ENCODE results near the gene XRN2.
"Not testable (repeated sequence)": the region's sequence is repeated elsewhere in the genome, so short reads cannot be mapped to it uniquely, and the experiment has no call there.

XRN2 gene

GRCh38 chr20:21352703-21353102 is 49.6 kb downstream of the XRN2 start:
- DNase-seq = no peak

- no peak for DNase-seq
Observed at GRCh38 chr20:21353236-21353635, 50.1 kb downstream of the XRN2 start.

GRCh38 chr20:21355981-21356380 is 52.9 kb downstream of the XRN2 start:
- DNase-seq = no peak

GRCh38 chr20:21356386-21356785 is 53.3 kb downstream of the XRN2 start:
- DNase-seq = no peak

GRCh38 chr20:21357844-21358243 is 54.7 kb downstream of the XRN2 start:
- no peak for DNase-seq

GRCh38 chr20:21358737-21359136 is 55.6 kb downstream of the XRN2 start:
- DNase-seq = no peak

GRCh38 chr20:21360705-21361104 is 57.6 kb downstream of the XRN2 start:
- no peak for DNase-seq

GRCh38 chr20:21361266-21361665 is 58.1 kb downstream of the XRN2 start:
- no peak for DNase-seq

- DNase-seq = no peak
Observed at GRCh38 chr20:21364413-21364812, 61.3 kb downstream of the XRN2 start.

- no peak for DNase-seq
Observed at GRCh38 chr20:21365771-21366170, 62.6 kb downstream of the XRN2 start.

- not testable (repeated sequence) for DNase-seq
Observed at GRCh38 chr20:21366273-21366672, 63.1 kb downstream of the XRN2 start.

- DNase-seq = no peak
Observed at GRCh38 chr20:21368791-21369190, 65.7 kb downstream of the XRN2 start.

GRCh38 chr20:21371193-21371592 is 68.1 kb downstream of the XRN2 start:
- DNase-seq = no peak

- DNase-seq = no peak
Observed at GRCh38 chr20:21372016-21372415, 68.9 kb downstream of the XRN2 start.

- no peak for DNase-seq
Observed at GRCh38 chr20:21373436-21373835, 70.3 kb downstream of the XRN2 start.

GRCh38 chr20:21376626-21377025 is 73.5 kb downstream of the XRN2 start:
- no peak for DNase-seq

- DNase-seq = no peak
Observed at GRCh38 chr20:21377701-21378100, 74.6 kb downstream of the XRN2 start.

- DNase-seq = no peak
Observed at GRCh38 chr20:21378259-21378658, 75.1 kb downstream of the XRN2 start.

- DNase-seq = no peak
Observed at GRCh38 chr20:21380711-21381110, 77.6 kb downstream of the XRN2 start.

- no peak for DNase-seq
Observed at GRCh38 chr20:21381619-21382018, 78.5 kb downstream of the XRN2 start.

GRCh38 chr20:21384308-21384892 is 81.3 kb downstream of the XRN2 start:
- no peak for DNase-seq

GRCh38 chr20:21386111-21386510 is 83.0 kb downstream of the XRN2 start:
- no peak for DNase-seq

GRCh38 chr20:21387528-21387927 is 84.4 kb downstream of the XRN2 start:
- DNase-seq = no peak

GRCh38 chr20:21388566-21388965 is 85.4 kb downstream of the XRN2 start:
- DNase-seq = no peak

- DNase-seq = no peak
Observed at GRCh38 chr20:21389368-21389767, 86.2 kb downstream of the XRN2 start.

- DNase-seq = no peak
Observed at GRCh38 chr20:21390768-21391167, 87.6 kb downstream of the XRN2 start.

Data from NCI-H2171 (cell line).